ENCODE data around the gene DRGX.

Gene DRGX

DNA sequence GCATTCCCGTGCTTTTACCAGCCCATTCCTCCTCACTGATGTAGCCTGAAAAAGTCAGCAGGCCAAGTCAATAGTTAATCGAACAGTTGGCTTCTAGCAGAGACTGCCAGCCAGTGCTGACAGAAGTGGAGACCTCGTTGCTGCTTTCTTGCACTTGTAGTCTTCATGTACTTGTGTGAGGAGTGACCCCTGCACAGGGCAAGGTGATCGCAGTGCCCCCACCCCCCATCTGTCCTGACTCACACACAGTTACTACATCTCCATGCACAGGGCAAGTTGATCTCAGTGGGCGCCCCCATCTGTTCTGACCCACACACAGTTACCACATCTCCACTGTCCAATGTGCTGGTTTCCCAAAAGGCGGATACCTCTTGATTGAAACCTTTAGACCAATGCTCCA, 62.7 kb downstream of the DRGX start (continued):
- TF ChIP-seq, protein P1, sequence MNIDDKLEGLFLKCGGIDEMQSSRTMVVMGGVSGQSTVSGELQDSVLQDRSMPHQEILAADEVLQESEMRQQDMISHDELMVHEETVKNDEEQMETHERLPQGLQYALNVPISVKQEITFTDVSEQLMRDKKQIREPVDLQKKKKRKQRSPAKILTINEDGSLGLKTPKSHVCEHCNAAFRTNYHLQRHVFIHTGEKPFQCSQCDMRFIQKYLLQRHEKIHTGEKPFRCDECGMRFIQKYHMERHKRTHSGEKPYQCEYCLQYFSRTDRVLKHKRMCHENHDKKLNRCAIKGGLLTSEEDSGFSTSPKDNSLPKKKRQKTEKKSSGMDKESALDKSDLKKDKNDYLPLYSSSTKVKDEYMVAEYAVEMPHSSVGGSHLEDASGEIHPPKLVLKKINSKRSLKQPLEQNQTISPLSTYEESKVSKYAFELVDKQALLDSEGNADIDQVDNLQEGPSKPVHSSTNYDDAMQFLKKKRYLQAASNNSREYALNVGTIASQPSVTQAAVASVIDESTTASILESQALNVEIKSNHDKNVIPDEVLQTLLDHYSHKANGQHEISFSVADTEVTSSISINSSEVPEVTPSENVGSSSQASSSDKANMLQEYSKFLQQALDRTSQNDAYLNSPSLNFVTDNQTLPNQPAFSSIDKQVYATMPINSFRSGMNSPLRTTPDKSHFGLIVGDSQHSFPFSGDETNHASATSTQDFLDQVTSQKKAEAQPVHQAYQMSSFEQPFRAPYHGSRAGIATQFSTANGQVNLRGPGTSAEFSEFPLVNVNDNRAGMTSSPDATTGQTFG (tag by site-specific recombination; IDR thresholded peaks at IDR 0.05; ENCODE audit: borderline replicate concordance) = no peak
- TF ChIP-seq, protein P2, sequence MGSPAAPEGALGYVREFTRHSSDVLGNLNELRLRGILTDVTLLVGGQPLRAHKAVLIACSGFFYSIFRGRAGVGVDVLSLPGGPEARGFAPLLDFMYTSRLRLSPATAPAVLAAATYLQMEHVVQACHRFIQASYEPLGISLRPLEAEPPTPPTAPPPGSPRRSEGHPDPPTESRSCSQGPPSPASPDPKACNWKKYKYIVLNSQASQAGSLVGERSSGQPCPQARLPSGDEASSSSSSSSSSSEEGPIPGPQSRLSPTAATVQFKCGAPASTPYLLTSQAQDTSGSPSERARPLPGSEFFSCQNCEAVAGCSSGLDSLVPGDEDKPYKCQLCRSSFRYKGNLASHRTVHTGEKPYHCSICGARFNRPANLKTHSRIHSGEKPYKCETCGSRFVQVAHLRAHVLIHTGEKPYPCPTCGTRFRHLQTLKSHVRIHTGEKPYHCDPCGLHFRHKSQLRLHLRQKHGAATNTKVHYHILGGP (tag by site-specific recombination; IDR thresholded peaks at IDR 0.05) = no peak
- TF ChIP-seq MZF1 (tag by site-specific recombination; IDR thresholded peaks at IDR 0.05; ENCODE audit: borderline replicate concordance) = no peak
- no peak for TF ChIP-seq ZNF138 (tag by site-specific recombination; IDR thresholded peaks at IDR 0.05; ENCODE audit: borderline replicate concordance)
- TF ChIP-seq REPIN1 (tag by site-specific recombination; IDR thresholded peaks at IDR 0.05; ENCODE audit: low read depth) = no peak
- TF ChIP-seq HOXD13 (CRISPR knock-in tag; IDR thresholded peaks at IDR 0.05; ENCODE audit: borderline replicate concordance) = no peak
- no peak for TF ChIP-seq ZSCAN23 (tag by site-specific recombination; IDR thresholded peaks at IDR 0.05)
- TF ChIP-seq ZFP3 (tag by site-specific recombination; IDR thresholded peaks at IDR 0.05; ENCODE audit: low read depth) = no peak
- TF ChIP-seq, protein P3, sequence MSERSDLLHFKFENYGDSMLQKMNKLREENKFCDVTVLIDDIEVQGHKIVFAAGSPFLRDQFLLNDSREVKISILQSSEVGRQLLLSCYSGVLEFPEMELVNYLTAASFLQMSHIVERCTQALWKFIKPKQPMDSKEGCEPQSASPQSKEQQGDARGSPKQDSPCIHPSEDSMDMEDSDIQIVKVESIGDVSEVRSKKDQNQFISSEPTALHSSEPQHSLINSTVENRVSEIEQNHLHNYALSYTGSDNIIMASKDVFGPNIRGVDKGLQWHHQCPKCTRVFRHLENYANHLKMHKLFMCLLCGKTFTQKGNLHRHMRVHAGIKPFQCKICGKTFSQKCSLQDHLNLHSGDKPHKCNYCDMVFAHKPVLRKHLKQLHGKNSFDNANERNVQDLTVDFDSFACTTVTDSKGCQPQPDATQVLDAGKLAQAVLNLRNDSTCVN (tag by site-specific recombination; optimal IDR thresholded peaks at IDR 0.05) = no peak

DNA sequence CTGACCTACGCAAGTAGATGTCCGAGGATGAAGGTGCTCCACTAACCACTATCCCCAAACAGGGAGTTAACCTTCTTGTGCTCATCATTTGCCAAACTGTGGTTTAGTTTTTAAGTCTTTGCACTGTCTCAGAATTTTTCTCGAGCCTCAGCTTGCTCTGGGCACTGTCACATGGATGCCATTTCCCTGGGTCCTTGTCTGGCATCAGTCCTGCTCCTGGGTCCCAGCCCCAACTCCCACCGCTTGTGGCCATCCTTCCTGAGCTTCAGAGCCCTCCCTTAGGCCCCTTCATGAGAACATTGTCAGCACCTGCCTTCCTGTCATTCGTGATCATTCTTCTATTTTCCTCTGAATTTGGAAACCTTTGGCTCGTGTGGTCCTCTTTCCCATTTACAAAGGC, 63.1 kb downstream of the DRGX start:
- CTCF ChIA-PET = no interaction called here
- POLR2A ChIA-PET = no interaction called here
- Histone ChIP-seq H3K9me3 (ENCODE audit: control insufficient read depth, insufficient read depth, low read depth, low read length) (no peaks in the 10 kb centered on the region), H3K27ac (ENCODE audit: extremely low read depth, low read depth, low read length) (no peak overlapping the region), H3K4me3 (ENCODE audit: low read depth, low read length) (no peak overlapping the region), H3K36me3 (ENCODE audit: control insufficient read depth in 2 of 2, insufficient read depth in 1 of 2, low read length in 2 of 2) (no peaks in the 10 kb centered on the region), H3K4me1 (ENCODE audit: control insufficient read depth, insufficient read depth, low read length) (no peaks in the 10 kb centered on the region)
- TF ChIP-seq ZNF239 (tag by site-specific recombination; IDR thresholded peaks at IDR 0.05) (no peak), ZFP69B (tag by site-specific recombination; IDR thresholded peaks at IDR 0.05) (no peak), ZNF777 (tag by site-specific recombination; IDR thresholded peaks at IDR 0.05; ENCODE audit: borderline replicate concordance) (no peak), ZNF174 (tag by site-specific recombination; IDR thresholded peaks at IDR 0.05) (no peak), ZNF169 (tag by site-specific recombination; IDR thresholded peaks at IDR 0.05) (no peak), ZNF138 (tag by site-specific recombination; IDR thresholded peaks at IDR 0.05; ENCODE audit: borderline replicate concordance) (no peak)
- TF ChIP-seq, protein P4, sequence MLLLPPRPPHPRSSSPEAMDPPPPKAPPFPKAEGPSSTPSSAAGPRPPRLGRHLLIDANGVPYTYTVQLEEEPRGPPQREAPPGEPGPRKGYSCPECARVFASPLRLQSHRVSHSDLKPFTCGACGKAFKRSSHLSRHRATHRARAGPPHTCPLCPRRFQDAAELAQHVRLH (tag by site-specific recombination; IDR thresholded peaks at IDR 0.05) = no peak

DNA sequence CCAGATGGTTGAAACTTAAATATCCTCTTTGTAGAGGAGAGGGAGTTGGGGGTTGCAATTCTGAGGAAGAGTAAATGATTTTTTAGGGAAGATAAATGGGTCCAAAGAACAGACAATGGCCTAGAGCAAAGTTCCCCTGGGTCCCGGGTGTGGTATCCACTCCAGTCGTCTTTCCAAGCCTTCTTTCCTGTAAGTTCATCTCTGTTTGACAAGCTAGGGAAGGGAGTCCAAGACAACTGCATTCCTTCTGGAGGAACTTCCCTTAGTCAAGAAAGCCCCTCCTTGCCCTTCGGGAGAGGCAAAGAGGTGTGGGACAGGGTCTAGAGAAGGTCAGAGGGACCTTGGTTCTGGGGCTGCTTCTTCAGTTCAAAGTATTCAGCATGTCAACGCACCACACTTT, 63.6 kb downstream of the DRGX start:
- H3K36me3 ChIP-seq (ENCODE audit: control insufficient read depth in 2 of 2, insufficient read depth in 1 of 2, low read length in 2 of 2) = no peaks in the 10 kb centered on the region
- no peak overlapping the region for H3K4me3 ChIP-seq (ENCODE audit: low read depth, low read length)
- H3K27ac ChIP-seq (ENCODE audit: extremely low read depth, low read depth, low read length) = no peak overlapping the region
- no peak for TF ChIP-seq ZNF544 (tag by site-specific recombination; IDR thresholded peaks at IDR 0.05)
- TF ChIP-seq ZNF133 (tag by site-specific recombination; IDR thresholded peaks at IDR 0.05) = no peak
- TF ChIP-seq TRIM28 (IDR thresholded peaks at IDR 0.05; ENCODE audit: borderline replicate concordance, low read length) = no peak
- ChIA-PET CTCF (no interaction called here), POLR2A (no interaction called here)
- no peaks in the 10 kb centered on the region for H3K9me3 ChIP-seq (ENCODE audit: control insufficient read depth, insufficient read depth, low read depth, low read length)
- no peaks in the 10 kb centered on the region for H3K4me1 ChIP-seq (ENCODE audit: control insufficient read depth, insufficient read depth, low read length)

Measured in HEK293 (cell line).